SK-N-SH treated with all-trans-retinoic acid at 6 μM for 48 hours (cell line): Measurements from ENCODE around the gene KRT76.

Experiments
- ATAC-seq: fragments of 200-7000 bp; cut with Tn5 transposase; 3 replicates; pipeline ENCODE4 v1.9.1; 2020; ENCODE audit warnings: mild to moderate bottlenecking, moderate library complexity
- ARNTL ChIP-seq: fragments of 450-650 bp; formaldehyde crosslinking; IDR thresholded peaks from 2 replicates; pipeline ENCODE4 v1.5.0; 2020; ENCODE audit warnings: low read depth, mild to moderate bottlenecking, moderate library complexity, borderline replicate concordance
- BACH2 ChIP-seq: fragments of 250-450 bp; sonication (Bioruptor Pico); IDR thresholded peaks from 2 replicates; pipeline ENCODE4 v1.9.0; 2021; ENCODE audit warnings: mild to moderate bottlenecking, borderline replicate concordance
- CSRNP3 ChIP-seq: fragments of 250-450 bp; sonication (Bioruptor Pico); IDR thresholded peaks from 2 replicates; pipeline ENCODE4 v1.5.1; 2021; ENCODE audit warnings: mild to moderate bottlenecking, moderate library complexity
- GLIS3 ChIP-seq: fragments of 250-450 bp; sonication (Bioruptor Pico); IDR thresholded peaks from 2 replicates; pipeline ENCODE4 v1.5.0; 2020; ENCODE audit warnings: mild to moderate bottlenecking, moderate library complexity
- ISL1 ChIP-seq: fragments of 250-450 bp; sonication (Bioruptor Pico); IDR thresholded peaks from 2 replicates; pipeline ENCODE4 v2.1.2; 2022; ENCODE audit warnings: mild to moderate bottlenecking, moderate library complexity
- OSR1 ChIP-seq: fragments of 250-450 bp; sonication (Bioruptor Pico); IDR thresholded peaks from 2 replicates; pipeline ENCODE4 v1.8.0; 2022; ENCODE audit warnings: moderate library complexity, mild to moderate bottlenecking, inconsistent platforms
- PATZ1 ChIP-seq: fragments of 250-450 bp; sonication (Bioruptor Pico); IDR thresholded peaks from 2 replicates; pipeline ENCODE4 v1.8.0; 2020; ENCODE audit warnings: mild to moderate bottlenecking, moderate library complexity, borderline replicate concordance
- PPARA ChIP-seq: fragments of 250-450 bp; sonication (Bioruptor Pico); IDR thresholded peaks from 2 replicates; pipeline ENCODE4 v1.5.0; 2020; ENCODE audit warnings: mild to moderate bottlenecking, borderline replicate concordance
- RARB ChIP-seq: fragments of 250-450 bp; sonication (Bioruptor Pico); IDR thresholded peaks from 2 replicates; pipeline ENCODE4 v1.8.0; 2021; ENCODE audit warnings: mild to moderate bottlenecking, moderate library complexity
- SNAI2 ChIP-seq: fragments of 250-450 bp; sonication (Bioruptor Pico); IDR thresholded peaks from 2 replicates; pipeline ENCODE4 v1.5.0; 2020; ENCODE audit warnings: mild to moderate bottlenecking, moderate library complexity
- TCF4 ChIP-seq: fragments of 250-450 bp; sonication (Bioruptor Pico); IDR thresholded peaks from 2 replicates; pipeline ENCODE4 v1.8.0; 2021; ENCODE audit warnings: mild to moderate bottlenecking, moderate library complexity, borderline replicate concordance
- TOX ChIP-seq: fragments of 250-450 bp; sonication (Bioruptor Pico); IDR thresholded peaks from 2 replicates; pipeline ENCODE4 v1.8.0; 2021; ENCODE audit warnings: mild to moderate bottlenecking, moderate library complexity, borderline replicate concordance
- TSHZ2 ChIP-seq: fragments of 250-450 bp; sonication (Bioruptor Pico); IDR thresholded peaks from 2 replicates; pipeline ENCODE4 v1.5.0; 2020; ENCODE audit warnings: mild to moderate bottlenecking, moderate library complexity
- ZC3H10 ChIP-seq: fragments of 250-450 bp; sonication (Bioruptor Pico); IDR thresholded peaks from 2 replicates; pipeline ENCODE4 v1.5.1; 2021; ENCODE audit warnings: mild to moderate bottlenecking, moderate library complexity
- ZFP3 ChIP-seq: fragments of 250-450 bp; sonication (Bioruptor Pico); IDR thresholded peaks from 2 replicates; pipeline ENCODE4 v1.5.0; 2020; ENCODE audit warnings: mild to moderate bottlenecking, moderate library complexity
- ZNF565 ChIP-seq: fragments of 450-650 bp; formaldehyde crosslinking; conservative IDR thresholded peaks from 2 replicates; pipeline ENCODE4 v1.5.0; 2020; ENCODE audit warnings: low read depth, mild to moderate bottlenecking, moderate library complexity
- ZNF70 ChIP-seq: fragments of 450-650 bp; formaldehyde crosslinking; IDR thresholded peaks from 2 replicates; pipeline ENCODE4 v1.5.0; 2020; ENCODE audit warnings: mild to moderate bottlenecking, moderate library complexity
- ZNF8 ChIP-seq: fragments of 450-650 bp; formaldehyde crosslinking; IDR thresholded peaks from 2 replicates; pipeline ENCODE4 v1.5.0; 2020; ENCODE audit warnings: mild to moderate bottlenecking, moderate library complexity
- TF ChIP-seq, protein P1 (sequence below): fragments of 250-450 bp; sonication (Bioruptor Pico); IDR thresholded peaks from 2 replicates; pipeline ENCODE4 v1.8.0; 2021; ENCODE audit warnings: low read depth, mild to moderate bottlenecking, moderate library complexity, borderline replicate concordance

KRT76 gene

DNA sequence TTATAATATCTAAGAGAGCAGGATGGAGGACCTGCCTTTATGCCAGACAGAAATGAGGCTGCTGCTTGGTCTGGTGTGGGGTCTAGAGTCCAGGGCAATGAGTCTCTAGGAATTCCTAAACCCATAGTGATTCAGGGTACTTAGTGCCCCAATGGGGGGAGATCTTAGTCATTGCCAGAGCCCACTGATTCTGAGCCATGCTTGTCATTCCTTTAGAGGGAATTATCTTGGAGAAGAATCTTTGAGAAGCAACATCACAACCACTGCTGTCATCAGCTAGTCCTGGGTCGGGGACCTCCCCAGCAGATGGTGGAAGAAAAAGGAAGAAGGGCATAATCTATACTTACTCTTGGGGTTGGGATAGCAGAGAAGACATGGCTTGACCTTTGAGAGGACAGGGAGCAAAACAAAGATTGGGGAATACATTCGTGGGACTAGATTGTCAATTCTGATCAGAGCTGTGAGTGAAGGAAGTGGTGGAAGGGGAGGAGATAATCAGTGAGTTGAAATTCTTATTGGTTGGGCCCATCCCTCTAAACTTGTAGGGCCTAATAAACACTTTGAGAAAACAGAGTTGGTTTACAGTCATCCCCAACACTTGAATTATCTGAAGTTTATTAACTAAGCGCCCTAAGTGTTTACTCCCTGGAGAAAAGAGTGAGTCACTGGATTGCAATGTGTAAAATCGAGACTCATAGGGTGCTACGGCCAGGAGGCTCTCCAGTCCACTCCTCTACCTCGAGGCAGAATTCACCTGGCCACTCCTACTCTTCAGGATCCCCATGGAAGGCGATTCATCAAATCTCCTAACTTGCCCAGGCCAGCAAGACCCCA lies 21.7 kb upstream of the KRT76 start:
- no peak for ATAC-seq
- TF ChIP-seq TCF4 (CRISPR knock-in tag) = no peak
- TF ChIP-seq BACH2 = no peak
- TF ChIP-seq, protein P1, sequence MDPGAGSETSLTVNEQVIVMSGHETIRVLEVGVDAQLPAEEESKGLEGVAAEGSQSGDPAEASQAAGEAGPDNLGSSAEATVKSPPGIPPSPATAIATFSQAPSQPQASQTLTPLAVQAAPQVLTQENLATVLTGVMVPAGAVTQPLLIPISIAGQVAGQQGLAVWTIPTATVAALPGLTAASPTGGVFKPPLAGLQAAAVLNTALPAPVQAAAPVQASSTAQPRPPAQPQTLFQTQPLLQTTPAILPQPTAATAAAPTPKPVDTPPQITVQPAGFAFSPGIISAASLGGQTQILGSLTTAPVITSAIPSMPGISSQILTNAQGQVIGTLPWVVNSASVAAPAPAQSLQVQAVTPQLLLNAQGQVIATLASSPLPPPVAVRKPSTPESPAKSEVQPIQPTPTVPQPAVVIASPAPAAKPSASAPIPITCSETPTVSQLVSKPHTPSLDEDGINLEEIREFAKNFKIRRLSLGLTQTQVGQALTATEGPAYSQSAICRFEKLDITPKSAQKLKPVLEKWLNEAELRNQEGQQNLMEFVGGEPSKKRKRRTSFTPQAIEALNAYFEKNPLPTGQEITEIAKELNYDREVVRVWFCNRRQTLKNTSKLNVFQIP (CRISPR knock-in tag) = no peak
- no peak for TF ChIP-seq SNAI2 (CRISPR knock-in tag)
- no peak for TF ChIP-seq ZC3H10 (CRISPR knock-in tag)
- TF ChIP-seq PPARA = no peak
- TF ChIP-seq ARNTL (CRISPR knock-in tag) = no peak
- TF ChIP-seq, all 23 proteins: peak for 0

DNA sequence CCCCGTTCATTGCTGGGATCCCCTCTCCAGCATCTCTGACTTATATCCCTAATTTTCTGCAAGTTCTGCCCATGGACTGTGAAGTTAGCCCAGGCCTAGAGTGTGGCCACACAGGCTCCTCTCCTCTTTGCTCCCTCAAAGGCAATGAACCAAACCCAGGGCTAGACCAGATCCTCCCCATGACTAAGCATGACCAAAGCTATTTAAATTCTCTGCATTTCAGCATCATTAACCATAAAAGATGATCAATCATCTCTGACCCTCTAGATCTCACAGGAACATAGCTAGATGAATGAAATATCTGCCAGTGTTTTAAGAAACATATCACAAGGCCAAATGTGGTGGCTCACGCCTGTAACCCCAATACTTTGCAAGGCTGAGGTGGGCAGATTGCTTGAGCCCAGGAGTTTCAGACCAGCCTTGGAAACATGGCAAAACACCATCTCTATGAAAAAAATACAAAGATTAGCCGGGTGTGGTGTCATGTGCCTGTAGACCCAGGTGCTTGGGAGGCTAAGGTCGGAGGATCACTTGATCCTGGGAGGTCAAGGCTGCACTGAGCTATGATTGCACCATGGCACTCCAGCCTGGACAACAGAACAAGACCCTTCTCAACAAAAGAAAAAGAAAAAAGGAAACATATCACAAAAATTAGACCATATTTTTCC lies 21.0 kb upstream of the KRT76 start:
- no peak for ATAC-seq
- TF ChIP-seq ARNTL (CRISPR knock-in tag) = no peak
- no peak for TF ChIP-seq TCF4 (CRISPR knock-in tag)
- TF ChIP-seq ZC3H10 (CRISPR knock-in tag) = no peak
- TF ChIP-seq ZNF8 (CRISPR knock-in tag) = no peak
- TF ChIP-seq ZNF70 = no peak
- TF ChIP-seq BACH2 = no peak
- TF ChIP-seq, protein P1 (CRISPR knock-in tag) = no peak
- no peak for TF ChIP-seq RARB (CRISPR knock-in tag)
- no peak for TF ChIP-seq ISL1 (CRISPR knock-in tag)
- no peak for TF ChIP-seq TSHZ2
- TF ChIP-seq OSR1 = no peak
- no peak for TF ChIP-seq PATZ1 (CRISPR knock-in tag)
- no peak for TF ChIP-seq TOX
- TF ChIP-seq PPARA = no peak
- no peak for TF ChIP-seq ZNF565
- no peak for TF ChIP-seq ZFP3 (CRISPR knock-in tag)
- TF ChIP-seq GLIS3 = no peak
- TF ChIP-seq, all 23 proteins: peak for 0

DNA sequence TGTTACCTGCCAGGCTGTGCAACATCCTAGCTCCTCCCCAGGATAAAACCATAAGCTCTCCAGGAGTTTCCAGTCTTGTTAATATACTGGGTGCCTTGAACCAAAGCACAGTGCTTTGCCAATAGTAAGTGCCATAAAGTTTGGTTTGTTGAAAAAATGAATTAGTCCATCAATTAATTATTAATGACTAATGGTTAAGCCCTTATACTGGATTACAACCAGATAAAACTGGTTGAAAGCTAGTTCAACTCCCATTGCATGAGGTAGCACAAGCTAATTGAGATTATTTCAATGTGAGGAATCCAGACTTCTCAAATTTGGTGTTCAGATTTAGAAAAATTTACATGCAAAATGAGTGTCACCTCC lies 20.4 kb upstream of the KRT76 start:
- ATAC-seq = no peak
- TF ChIP-seq TOX = no peak
- no peak for TF ChIP-seq OSR1
- no peak for TF ChIP-seq ZNF70
- TF ChIP-seq PATZ1 (CRISPR knock-in tag) = no peak
- no peak for TF ChIP-seq CSRNP3 (CRISPR knock-in tag)
- no peak for TF ChIP-seq PPARA
- TF ChIP-seq RARB (CRISPR knock-in tag) = no peak
- TF ChIP-seq TCF4 (CRISPR knock-in tag) = no peak
- TF ChIP-seq ARNTL (CRISPR knock-in tag) = no peak
- no peak for TF ChIP-seq GLIS3
- no peak for TF ChIP-seq SNAI2 (CRISPR knock-in tag)
